ENCODE data around the gene LITAF.

- TF ChIP-seq, protein P1, sequence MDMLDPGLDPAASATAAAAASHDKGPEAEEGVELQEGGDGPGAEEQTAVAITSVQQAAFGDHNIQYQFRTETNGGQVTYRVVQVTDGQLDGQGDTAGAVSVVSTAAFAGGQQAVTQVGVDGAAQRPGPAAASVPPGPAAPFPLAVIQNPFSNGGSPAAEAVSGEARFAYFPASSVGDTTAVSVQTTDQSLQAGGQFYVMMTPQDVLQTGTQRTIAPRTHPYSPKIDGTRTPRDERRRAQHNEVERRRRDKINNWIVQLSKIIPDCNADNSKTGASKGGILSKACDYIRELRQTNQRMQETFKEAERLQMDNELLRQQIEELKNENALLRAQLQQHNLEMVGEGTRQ (CRISPR knock-in tag; IDR thresholded peaks at IDR 0.05): no peak
- TF ChIP-seq, protein P2, sequence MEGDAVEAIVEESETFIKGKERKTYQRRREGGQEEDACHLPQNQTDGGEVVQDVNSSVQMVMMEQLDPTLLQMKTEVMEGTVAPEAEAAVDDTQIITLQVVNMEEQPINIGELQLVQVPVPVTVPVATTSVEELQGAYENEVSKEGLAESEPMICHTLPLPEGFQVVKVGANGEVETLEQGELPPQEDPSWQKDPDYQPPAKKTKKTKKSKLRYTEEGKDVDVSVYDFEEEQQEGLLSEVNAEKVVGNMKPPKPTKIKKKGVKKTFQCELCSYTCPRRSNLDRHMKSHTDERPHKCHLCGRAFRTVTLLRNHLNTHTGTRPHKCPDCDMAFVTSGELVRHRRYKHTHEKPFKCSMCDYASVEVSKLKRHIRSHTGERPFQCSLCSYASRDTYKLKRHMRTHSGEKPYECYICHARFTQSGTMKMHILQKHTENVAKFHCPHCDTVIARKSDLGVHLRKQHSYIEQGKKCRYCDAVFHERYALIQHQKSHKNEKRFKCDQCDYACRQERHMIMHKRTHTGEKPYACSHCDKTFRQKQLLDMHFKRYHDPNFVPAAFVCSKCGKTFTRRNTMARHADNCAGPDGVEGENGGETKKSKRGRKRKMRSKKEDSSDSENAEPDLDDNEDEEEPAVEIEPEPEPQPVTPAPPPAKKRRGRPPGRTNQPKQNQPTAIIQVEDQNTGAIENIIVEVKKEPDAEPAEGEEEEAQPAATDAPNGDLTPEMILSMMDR (IDR thresholded peaks at IDR 0.05): no peak
- TF ChIP-seq, protein P3, sequence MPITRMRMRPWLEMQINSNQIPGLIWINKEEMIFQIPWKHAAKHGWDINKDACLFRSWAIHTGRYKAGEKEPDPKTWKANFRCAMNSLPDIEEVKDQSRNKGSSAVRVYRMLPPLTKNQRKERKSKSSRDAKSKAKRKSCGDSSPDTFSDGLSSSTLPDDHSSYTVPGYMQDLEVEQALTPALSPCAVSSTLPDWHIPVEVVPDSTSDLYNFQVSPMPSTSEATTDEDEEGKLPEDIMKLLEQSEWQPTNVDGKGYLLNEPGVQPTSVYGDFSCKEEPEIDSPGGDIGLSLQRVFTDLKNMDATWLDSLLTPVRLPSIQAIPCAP (CRISPR knock-in tag; IDR thresholded peaks at IDR 0.05): no peak
- no peak for TF ChIP-seq E2F4 (CRISPR knock-in tag; IDR thresholded peaks at IDR 0.05; ENCODE audit: borderline replicate concordance, low read depth)
- TF ChIP-seq SP1 (CRISPR knock-in tag; conservative IDR thresholded peaks at IDR 0.05): no peak
- TF ChIP-seq, protein P4, sequence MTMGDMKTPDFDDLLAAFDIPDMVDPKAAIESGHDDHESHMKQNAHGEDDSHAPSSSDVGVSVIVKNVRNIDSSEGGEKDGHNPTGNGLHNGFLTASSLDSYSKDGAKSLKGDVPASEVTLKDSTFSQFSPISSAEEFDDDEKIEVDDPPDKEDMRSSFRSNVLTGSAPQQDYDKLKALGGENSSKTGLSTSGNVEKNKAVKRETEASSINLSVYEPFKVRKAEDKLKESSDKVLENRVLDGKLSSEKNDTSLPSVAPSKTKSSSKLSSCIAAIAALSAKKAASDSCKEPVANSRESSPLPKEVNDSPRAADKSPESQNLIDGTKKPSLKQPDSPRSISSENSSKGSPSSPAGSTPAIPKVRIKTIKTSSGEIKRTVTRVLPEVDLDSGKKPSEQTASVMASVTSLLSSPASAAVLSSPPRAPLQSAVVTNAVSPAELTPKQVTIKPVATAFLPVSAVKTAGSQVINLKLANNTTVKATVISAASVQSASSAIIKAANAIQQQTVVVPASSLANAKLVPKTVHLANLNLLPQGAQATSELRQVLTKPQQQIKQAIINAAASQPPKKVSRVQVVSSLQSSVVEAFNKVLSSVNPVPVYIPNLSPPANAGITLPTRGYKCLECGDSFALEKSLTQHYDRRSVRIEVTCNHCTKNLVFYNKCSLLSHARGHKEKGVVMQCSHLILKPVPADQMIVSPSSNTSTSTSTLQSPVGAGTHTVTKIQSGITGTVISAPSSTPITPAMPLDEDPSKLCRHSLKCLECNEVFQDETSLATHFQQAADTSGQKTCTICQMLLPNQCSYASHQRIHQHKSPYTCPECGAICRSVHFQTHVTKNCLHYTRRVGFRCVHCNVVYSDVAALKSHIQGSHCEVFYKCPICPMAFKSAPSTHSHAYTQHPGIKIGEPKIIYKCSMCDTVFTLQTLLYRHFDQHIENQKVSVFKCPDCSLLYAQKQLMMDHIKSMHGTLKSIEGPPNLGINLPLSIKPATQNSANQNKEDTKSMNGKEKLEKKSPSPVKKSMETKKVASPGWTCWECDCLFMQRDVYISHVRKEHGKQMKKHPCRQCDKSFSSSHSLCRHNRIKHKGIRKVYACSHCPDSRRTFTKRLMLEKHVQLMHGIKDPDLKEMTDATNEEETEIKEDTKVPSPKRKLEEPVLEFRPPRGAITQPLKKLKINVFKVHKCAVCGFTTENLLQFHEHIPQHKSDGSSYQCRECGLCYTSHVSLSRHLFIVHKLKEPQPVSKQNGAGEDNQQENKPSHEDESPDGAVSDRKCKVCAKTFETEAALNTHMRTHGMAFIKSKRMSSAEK (CRISPR knock-in tag; IDR thresholded peaks at IDR 0.05; ENCODE audit: borderline replicate concordance): no peak
- TF ChIP-seq MAX (CRISPR knock-in tag; IDR thresholded peaks at IDR 0.05): no peak
- TF ChIP-seq FOXK1 (CRISPR knock-in tag; IDR thresholded peaks at IDR 0.05): no peak
- peak; percentile 75; the same call in 1 of the 2 replicates for TF ChIP-seq GTF2I (CRISPR knock-in tag; conservative IDR thresholded peaks at IDR 0.05)
- no peak for TF ChIP-seq RELA (CRISPR knock-in tag; IDR thresholded peaks at IDR 0.05; ENCODE audit: borderline replicate concordance)
- TF ChIP-seq ZNF423 (CRISPR knock-in tag; IDR thresholded peaks at IDR 0.05): no peak
- no peak for TF ChIP-seq TEAD4 (CRISPR knock-in tag; IDR thresholded peaks at IDR 0.05)
- TF ChIP-seq ESRRA (CRISPR knock-in tag; IDR thresholded peaks at IDR 0.05; ENCODE audit: borderline replicate concordance): no peak
- TF ChIP-seq ZNF396 (CRISPR knock-in tag; IDR thresholded peaks at IDR 0.05; ENCODE audit: borderline replicate concordance): no peak
Observed at GRCh38 chr16:11498683-11499082, 88.0 kb downstream of the LITAF start.
